Esophagus (tissue), 2 donors: Measurements from ENCODE around the gene GSTM1. TPM values are rescaled to one million over a fixed set of nuclear protein-coding genes. Genes with fewer than 3 reads are reported as not detected.
"Not testable (repeated sequence)": the region's sequence is repeated elsewhere in the genome, so short reads cannot be mapped to it uniquely, and the experiment has no call there.

ENCODE experiments used
- H3K27ac ChIP-seq, 2 donors: one replicate each; pipeline ENCODE4 v1.5.1; 2013; ENCODE audit warnings: low read depth in 2 of 2, mild to moderate bottlenecking in 2 of 2, inconsistent platforms in 1 of 2, low read length in 1 of 2, moderate library complexity in 1 of 2
- H3K27me3 ChIP-seq, 2 donors: one replicate each; pipeline ENCODE4 v1.6.1; 2013; ENCODE audit warnings: low read length in 2 of 2, control low read depth in 1 of 2, mild to moderate bottlenecking in 1 of 2; ENCODE audit not compliant: insufficient read depth in 2 of 2, control insufficient read depth in 1 of 2
- H3K36me3 ChIP-seq, 2 donors: one replicate each; pipeline ENCODE4 v1.6.1; 2013; ENCODE audit warnings: low read length in 1 of 2; ENCODE audit not compliant: control insufficient read depth in 2 of 2, insufficient read depth in 2 of 2
- H3K4me1 ChIP-seq, 2 donors: one replicate each; pipeline ENCODE4 v1.6.1; 2013; ENCODE audit warnings: low read length in 1 of 2; ENCODE audit not compliant: control insufficient read depth in 2 of 2, insufficient read depth in 2 of 2
- H3K4me3 ChIP-seq, 2 donors: one replicate each; pipeline ENCODE4 v1.5.1; 2013; ENCODE audit warnings: low read length in 2 of 2, mild to moderate bottlenecking in 2 of 2, low read depth in 1 of 2, moderate library complexity in 1 of 2
- H3K9me3 ChIP-seq, 2 donors: one replicate each; pipeline ENCODE4 v1.6.1; 2013; ENCODE audit warnings: mild to moderate bottlenecking in 2 of 2, low read depth in 1 of 2, low read length in 1 of 2, moderate library complexity in 1 of 2; ENCODE audit not compliant: control insufficient read depth in 2 of 2, insufficient read depth in 1 of 2
- WGBS, 2 donors: extraction: QIAGEN DNeasy Blood & Tissue Kit; methylation state at CpG; one replicate each; pipeline ENCODE4 v1.1.7; 2013; 5-methylcytosine and 5-hydroxymethylcytosine counted together
- polyA plus RNA-seq, 2 donors: library from polyadenylated mRNA; stranded (reverse); fragments of 200-250 nt; gene quantifications; one replicate each; pipeline ENCODE4 v1.2.3, GENCODE V29; 2013
- donor health status: healthy with polysubstance abuse.
- donor health status: Bipolar disorder and iron deficiency.

The GSTM1 gene
- polyA plus RNA-seq, 2 donors, result 125 to 132 TPM

- Histone ChIP-seq H3K4me1 (no peaks in the 10 kb centered on the region), H3K9me3 (no peaks in the 10 kb centered on the region), H3K27me3 (no peaks in the 10 kb centered on the region), H3K4me3 (no peak overlapping the region), H3K27ac (no peak overlapping the region), H3K36me3 (no peaks in the 10 kb centered on the region)
- 64 to 80% methylated on average over 5 to 6 of the region's 6 CpGs for WGBS, 2 donors
Observed at GRCh38 chr1:109691759-109692158, 4.1 kb downstream of the GSTM1 start.

- H3K9me3 ChIP-seq, H3K27me3 ChIP-seq, H3K27ac ChIP-seq, H3K4me1 ChIP-seq, H3K4me3 ChIP-seq, H3K36me3 ChIP-seq: not testable (repeated sequence)
- WGBS, 2 donors, result 85 to 92% methylated on average over 5 of the region's 5 CpGs
Observed at GRCh38 chr1:109694400-109694799, 6.8 kb downstream of the GSTM1 start.

- not testable (repeated sequence) for H3K36me3 ChIP-seq, H3K27me3 ChIP-seq, H3K4me3 ChIP-seq, H3K27ac ChIP-seq, H3K4me1 ChIP-seq, H3K9me3 ChIP-seq
- 77 to 79% methylated on average over 3 of the region's 3 CpGs for WGBS, 2 donors
Observed at GRCh38 chr1:109695138-109695537, 7.5 kb downstream of the GSTM1 start.

GRCh38 chr1:109697066-109697465, 9.4 kb downstream of the GSTM1 start:
- Histone ChIP-seq H3K9me3 (no peaks in the 10 kb centered on the region), H3K27ac (no peak overlapping the region), H3K4me1 (no peaks in the 10 kb centered on the region), H3K4me3 (no peak overlapping the region), H3K27me3 (no peaks in the 10 kb centered on the region), H3K36me3 (no peaks in the 10 kb centered on the region)
- 63 to 69% methylated on average over 4 of the region's 4 CpGs for WGBS, 2 donors

- H3K27me3 ChIP-seq, H3K4me3 ChIP-seq, H3K36me3 ChIP-seq, H3K4me1 ChIP-seq, H3K9me3 ChIP-seq: not testable (repeated sequence)
- 37 to 62% methylated on average over 3 to 4 of the region's 4 CpGs for WGBS, 2 donors
- peak overlapping the region in 1 of 2 donors; percentile 4 for H3K27ac ChIP-seq
Observed at GRCh38 chr1:109697861-109698260, 10.2 kb downstream of the GSTM1 start.

GRCh38 chr1:109702940-109703339, 15.3 kb downstream of the GSTM1 start:
- H3K27ac ChIP-seq, H3K36me3 ChIP-seq, H3K4me1 ChIP-seq, H3K4me3 ChIP-seq, H3K9me3 ChIP-seq, H3K27me3 ChIP-seq: not testable (repeated sequence)
- WGBS, 2 donors, result 90 to 93% methylated on average over 3 of the region's 3 CpGs

DNA sequence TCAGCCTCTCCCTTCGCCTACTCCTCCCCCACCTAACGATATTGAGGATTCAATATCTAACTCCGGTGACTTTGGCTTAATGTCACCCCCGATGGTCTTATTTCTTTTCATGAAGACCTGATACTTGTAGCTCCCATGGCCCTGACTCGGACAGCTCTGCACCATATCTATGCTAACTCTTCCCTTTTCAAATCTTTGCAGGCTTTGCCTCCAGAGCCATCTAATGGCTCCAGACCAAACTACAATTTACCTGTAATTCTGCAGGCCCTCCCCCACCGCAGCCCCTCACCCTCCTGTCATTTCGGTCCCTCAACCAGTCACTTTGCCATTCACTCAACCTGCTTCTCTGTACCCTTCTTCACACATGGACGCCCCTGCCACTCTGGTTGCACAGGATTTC, 16.6 kb downstream of the GSTM1 start:
- no peaks in the 10 kb centered on the region for H3K4me1 ChIP-seq
- H3K9me3 ChIP-seq, result no peaks in the 10 kb centered on the region
- no peak overlapping the region for H3K27ac ChIP-seq
- WGBS, 2 donors, result 83 to 93% methylated on average over 8 of the region's 8 CpGs
- no peaks in the 10 kb centered on the region for H3K27me3 ChIP-seq
- no peak overlapping the region for H3K4me3 ChIP-seq
- no peaks in the 10 kb centered on the region for H3K36me3 ChIP-seq

GRCh38 chr1:109705411-109705810, 17.8 kb downstream of the GSTM1 start:
- H3K9me3 ChIP-seq, result no peaks in the 10 kb centered on the region
- WGBS, 2 donors, result 88 to 89% methylated on average over 4 of the region's 4 CpGs
- H3K4me1 ChIP-seq, result no peaks in the 10 kb centered on the region
- H3K4me3 ChIP-seq, result no peak overlapping the region
- no peak overlapping the region for H3K27ac ChIP-seq
- H3K36me3 ChIP-seq, result no peaks in the 10 kb centered on the region
- no peaks in the 10 kb centered on the region for H3K27me3 ChIP-seq

DNA sequence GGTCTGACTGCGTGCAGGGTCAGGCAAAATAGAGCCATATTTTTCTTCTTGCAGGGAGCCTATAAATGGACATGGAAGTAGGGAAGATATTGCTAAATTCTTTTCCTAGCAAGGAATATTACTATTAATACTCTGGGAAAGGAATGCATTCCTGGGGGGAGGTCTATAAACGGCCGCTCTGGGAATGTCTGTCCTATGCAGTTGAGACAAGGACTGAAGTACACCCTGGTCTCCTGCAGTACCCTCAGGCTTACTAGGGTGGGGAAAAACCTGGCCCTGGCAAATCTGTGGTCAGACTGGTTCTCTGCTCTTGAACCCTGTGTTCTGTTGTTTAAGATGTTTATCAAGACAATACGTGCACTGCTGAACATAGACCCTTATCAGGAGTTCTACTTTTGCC, 21.3 kb downstream of the GSTM1 start:
- H3K27me3 ChIP-seq, H3K36me3 ChIP-seq, H3K4me3 ChIP-seq, H3K9me3 ChIP-seq, H3K4me1 ChIP-seq, H3K27ac ChIP-seq: not testable (repeated sequence)
- 82 to 94% methylated on average over 4 of the region's 4 CpGs for WGBS, 2 donors

DNA sequence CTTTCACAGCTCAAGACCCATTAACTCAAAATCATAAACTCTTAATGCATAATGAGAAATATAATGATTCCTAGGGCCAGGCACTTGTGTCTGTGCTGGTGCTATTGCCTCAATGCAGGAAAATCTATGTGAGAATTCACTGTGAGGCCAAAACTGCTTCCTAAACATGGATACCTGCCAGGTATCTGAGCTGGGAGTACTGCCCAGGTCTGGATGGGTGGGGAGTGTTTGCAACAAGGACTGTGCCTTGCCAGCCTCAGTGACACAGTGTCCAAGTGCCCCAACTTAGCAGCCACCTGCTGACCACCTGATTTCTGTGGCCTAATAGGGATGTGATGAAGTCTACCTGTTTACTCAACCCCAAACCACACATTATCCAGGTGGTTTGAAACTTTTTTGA, 22.2 kb downstream of the GSTM1 start:
- H3K4me1 ChIP-seq, H3K4me3 ChIP-seq, H3K27ac ChIP-seq, H3K27me3 ChIP-seq, H3K36me3 ChIP-seq, H3K9me3 ChIP-seq: not testable (repeated sequence)
